DOHH2 (cell line): ENCODE results near the gene ROBO1.

Experiments used
- EZH2phosphoT487 ChIP-seq: fragments of 200-600 bp; sonication (generic); IDR thresholded peaks from 2 replicates; pipeline ENCODE4 v1.6.1; 2017; ENCODE audit warnings: borderline replicate concordance, mild to moderate bottlenecking, antibody characterized with exemption, low read length, moderate library complexity, mixed read lengths
- TF ChIP-seq, protein P1 (sequence below): fragments of 200-600 bp; sonication (generic); IDR thresholded peaks from one replicate; pipeline ENCODE4 v1.5.1; 2014; ENCODE audit warnings: antibody characterized with exemption, mild to moderate bottlenecking, low read depth, low read length; ENCODE audit not compliant: poor library complexity, severe bottlenecking

DNA sequence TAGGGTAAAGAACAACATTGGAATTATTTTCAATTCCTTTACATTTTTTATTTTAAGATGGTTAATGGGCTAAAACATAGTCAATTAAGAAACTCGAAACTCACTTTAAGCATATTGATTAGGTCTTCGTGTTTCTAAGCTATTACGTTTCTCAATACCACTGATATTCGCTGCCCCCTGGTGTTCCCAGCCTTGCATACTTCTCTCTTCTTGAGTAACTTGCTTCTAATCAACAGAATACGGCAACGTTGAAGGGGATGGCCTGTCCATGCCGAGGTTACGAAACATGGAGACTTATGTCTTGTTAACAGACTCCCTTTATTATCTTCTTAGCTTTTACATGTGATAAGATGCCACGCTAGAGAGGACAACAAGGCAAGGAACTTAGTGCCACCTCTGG lies 43.6 kb downstream of the ROBO1 start:
- TF ChIP-seq, protein P1, sequence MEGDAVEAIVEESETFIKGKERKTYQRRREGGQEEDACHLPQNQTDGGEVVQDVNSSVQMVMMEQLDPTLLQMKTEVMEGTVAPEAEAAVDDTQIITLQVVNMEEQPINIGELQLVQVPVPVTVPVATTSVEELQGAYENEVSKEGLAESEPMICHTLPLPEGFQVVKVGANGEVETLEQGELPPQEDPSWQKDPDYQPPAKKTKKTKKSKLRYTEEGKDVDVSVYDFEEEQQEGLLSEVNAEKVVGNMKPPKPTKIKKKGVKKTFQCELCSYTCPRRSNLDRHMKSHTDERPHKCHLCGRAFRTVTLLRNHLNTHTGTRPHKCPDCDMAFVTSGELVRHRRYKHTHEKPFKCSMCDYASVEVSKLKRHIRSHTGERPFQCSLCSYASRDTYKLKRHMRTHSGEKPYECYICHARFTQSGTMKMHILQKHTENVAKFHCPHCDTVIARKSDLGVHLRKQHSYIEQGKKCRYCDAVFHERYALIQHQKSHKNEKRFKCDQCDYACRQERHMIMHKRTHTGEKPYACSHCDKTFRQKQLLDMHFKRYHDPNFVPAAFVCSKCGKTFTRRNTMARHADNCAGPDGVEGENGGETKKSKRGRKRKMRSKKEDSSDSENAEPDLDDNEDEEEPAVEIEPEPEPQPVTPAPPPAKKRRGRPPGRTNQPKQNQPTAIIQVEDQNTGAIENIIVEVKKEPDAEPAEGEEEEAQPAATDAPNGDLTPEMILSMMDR: no peak
- TF ChIP-seq EZH2phosphoT487: no peak
